OCI-LY3 (cell line): ENCODE data around the gene SERPINA1.

Experiments
- H2AFZ ChIP-seq: fragments of 200-600, 300-600 bp; shearing (Covaris generic); 2 replicates; pipeline ENCODE4 v1.6.0; 2014; ENCODE audit warnings: antibody characterized with exemption, low read depth, low read length
- H3K27ac ChIP-seq: fragments of 200-600, 300-600 bp; sonication (generic); 2 replicates; pipeline ENCODE4 v1.5.1; 2014; ENCODE audit warnings: mild to moderate bottlenecking, low read length, moderate library complexity, mixed read lengths
- H3K27me3 ChIP-seq: fragments of 200-600, 300-600 bp; sonication (generic); 2 replicates; pipeline ENCODE4 v1.6.1; 2014; ENCODE audit warnings: low read depth, low read length, mixed read lengths
- H3K36me3 ChIP-seq: fragments of 200-600, 300-600 bp; sonication (generic); replicated peaks from 2 replicates; pipeline ENCODE3; 2014; ENCODE audit warnings: low read depth, low read length, mixed read lengths
- H3K4me1 ChIP-seq: fragments of 300-600, 200-600 bp; sonication (generic); 2 replicates; pipeline ENCODE4 v1.6.1; 2014; ENCODE audit warnings: low read length, mixed read lengths
- H3K4me2 ChIP-seq: fragments of 200-600, 300-600 bp; sonication (generic); 2 replicates; pipeline ENCODE4 v1.6.1; 2014; ENCODE audit warnings: low read length, mixed read lengths
- H3K4me3 ChIP-seq: fragments of 300-600, 200-600 bp; sonication (generic); 2 replicates; pipeline ENCODE4 v1.5.1; 2014; ENCODE audit warnings: antibody characterized with exemption, mild to moderate bottlenecking, low read length, moderate library complexity
- H3K79me2 ChIP-seq: fragments of 300-600, 200-600 bp; shearing (Covaris generic); 2 replicates; pipeline ENCODE4 v1.6.1; 2014; ENCODE audit warnings: mild to moderate bottlenecking, low read length, mixed read lengths
- H3K9ac ChIP-seq: fragments of 300-600, 200-600 bp; shearing (Covaris generic); 2 replicates; pipeline ENCODE4 v1.6.0; 2014; ENCODE audit warnings: mild to moderate bottlenecking, low read length, moderate library complexity
- H3K9me3 ChIP-seq: fragments of 200-600, 300-600 bp; shearing (Covaris generic); 2 replicates; pipeline ENCODE4 v1.6.1; 2014; ENCODE audit warnings: low read length, mixed read lengths; ENCODE audit not compliant: insufficient read depth
- H4K20me1 ChIP-seq: fragments of 200-600, 300-600 bp; sonication (generic); 2 replicates; pipeline ENCODE4 v1.6.1; 2016; ENCODE audit warnings: low read length, mixed read lengths; ENCODE audit not compliant: insufficient read depth
- CTCF ChIP-seq: fragments of 200-600, 300-600 bp; sonication (generic); IDR thresholded peaks from 2 replicates; pipeline ENCODE4 v1.5.1; 2014; ENCODE audit warnings: antibody characterized with exemption, low read length, low read depth
- EZH2phosphoT487 ChIP-seq: fragments of 200-600 bp; shearing (Covaris generic); IDR thresholded peaks from 2 replicates; pipeline ENCODE4 v1.6.1; 2018; ENCODE audit warnings: antibody characterized with exemption, mixed run types, low read depth

The SERPINA1 gene

GRCh38 chr14:94379291-94380224 is 8.8 kb downstream of the SERPINA1 start:
- Histone ChIP-seq H3K27me3 (no peaks in the 10 kb centered on the region), H3K36me3 (no peaks in the 10 kb centered on the region), H3K9ac (no peak overlapping the region), H3K79me2 (no peaks in the 10 kb centered on the region), H3K9me3 (no peaks in the 10 kb centered on the region), H4K20me1 (no peaks in the 10 kb centered on the region), H3K27ac (no peak overlapping the region), H3K4me3 (no peak overlapping the region), H2AFZ (no peak overlapping the region), H3K4me1 (peaks cover under 1% of the 10 kb centered on the region; the same call in 1 of the 2 replicates), H3K4me2 (no peak overlapping the region)
- no peak for TF ChIP-seq EZH2phosphoT487
- no peak for TF ChIP-seq CTCF

DNA sequence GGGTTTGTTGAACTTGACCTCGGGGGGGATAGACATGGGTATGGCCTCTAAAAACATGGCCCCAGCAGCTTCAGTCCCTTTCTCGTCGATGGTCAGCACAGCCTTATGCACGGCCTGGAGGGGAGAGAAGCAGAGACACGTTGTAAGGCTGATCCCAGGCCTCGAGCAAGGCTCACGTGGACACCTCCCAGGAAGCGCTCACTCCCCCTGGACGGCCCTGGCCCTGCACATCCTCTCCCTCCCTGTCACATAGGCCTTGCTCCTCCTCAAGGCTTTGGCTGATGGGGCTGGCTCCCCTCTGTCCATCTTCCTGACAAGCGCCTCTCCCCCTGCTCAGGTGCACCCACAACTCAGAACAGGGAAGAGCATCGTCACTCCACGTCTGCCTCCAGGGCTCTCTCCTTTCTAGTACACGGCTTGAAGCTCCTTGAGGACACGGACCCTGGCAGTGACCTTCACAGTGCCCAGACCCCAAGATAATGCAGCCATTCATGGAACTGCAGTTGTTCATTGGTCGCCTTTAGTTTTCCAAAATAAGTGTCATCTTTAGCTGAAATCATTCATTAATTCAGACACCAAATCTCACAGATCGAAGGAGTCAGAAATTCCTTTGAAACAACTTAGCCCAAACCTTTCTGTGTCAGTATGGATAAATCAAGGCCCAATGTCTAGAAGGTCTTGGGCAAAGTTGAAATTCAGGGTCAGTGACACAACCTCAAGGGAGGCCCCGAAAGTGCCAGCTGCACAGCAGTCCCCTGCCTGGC is 9.7 kb downstream of the SERPINA1 start:
- H3K9ac ChIP-seq = no peak overlapping the region
- no peaks in the 10 kb centered on the region for H3K27me3 ChIP-seq
- H3K36me3 ChIP-seq = no peaks in the 10 kb centered on the region
- no peak overlapping the region for H2AFZ ChIP-seq
- no peak overlapping the region for H3K4me2 ChIP-seq
- no peak overlapping the region for H3K4me3 ChIP-seq
- H3K9me3 ChIP-seq = no peaks in the 10 kb centered on the region
- no peaks in the 10 kb centered on the region for H3K4me1 ChIP-seq
- TF ChIP-seq EZH2phosphoT487 (no peak), CTCF (no peak)
- H3K79me2 ChIP-seq = no peaks in the 10 kb centered on the region
- H3K27ac ChIP-seq = no peak overlapping the region
- no peaks in the 10 kb centered on the region for H4K20me1 ChIP-seq

DNA sequence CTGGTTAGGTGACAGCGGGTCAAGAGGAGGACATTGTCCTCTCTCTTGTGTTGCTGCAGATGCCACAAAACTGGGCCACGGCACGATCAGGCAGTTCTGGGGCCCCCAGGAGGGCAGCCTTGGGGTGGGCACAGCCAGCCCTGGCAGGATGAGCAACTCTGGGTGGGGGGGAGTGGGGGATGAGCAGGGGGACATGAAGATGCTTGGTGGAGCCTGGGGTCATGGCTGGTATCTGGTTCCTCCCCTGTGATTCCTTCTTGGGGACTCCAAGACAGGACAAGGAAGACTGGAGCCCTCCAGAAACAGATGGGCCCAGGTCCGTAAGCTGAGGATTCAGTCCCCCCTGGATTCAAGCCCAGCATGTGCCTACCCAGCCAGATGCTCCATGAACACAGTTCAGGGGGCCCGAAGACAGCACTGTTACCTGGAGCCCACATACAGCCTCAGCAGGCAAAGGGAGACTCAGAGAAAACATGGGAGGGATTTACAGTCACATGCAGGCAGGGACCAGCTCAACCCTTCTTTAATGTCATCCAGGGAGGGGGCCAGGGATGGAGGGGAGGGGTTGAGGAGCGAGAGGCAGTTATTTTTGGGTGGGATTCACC is 10.4 kb downstream of the SERPINA1 start:
- H2AFZ ChIP-seq = no peak overlapping the region
- no peaks in the 10 kb centered on the region for H3K79me2 ChIP-seq
- no peaks in the 10 kb centered on the region for H3K4me1 ChIP-seq
- no peak overlapping the region for H3K4me3 ChIP-seq
- H4K20me1 ChIP-seq = no peaks in the 10 kb centered on the region
- TF ChIP-seq CTCF (no peak), EZH2phosphoT487 (no peak)
- H3K27ac ChIP-seq = no peak overlapping the region
- no peak overlapping the region for H3K4me2 ChIP-seq
- H3K27me3 ChIP-seq = no peaks in the 10 kb centered on the region
- no peak overlapping the region for H3K9ac ChIP-seq
- H3K9me3 ChIP-seq = no peaks in the 10 kb centered on the region
- no peaks in the 10 kb centered on the region for H3K36me3 ChIP-seq
